H1 (cell line): ENCODE results near the gene POU3F1. TPM values are rescaled to one million over a fixed set of nuclear protein-coding genes. Genes with fewer than 3 reads are reported as not detected.

Experiments
- CTCF ChIA-PET: fragments of 300-600 bp; sonication (Branson Sonifier 250); formaldehyde crosslinking; loops from one replicate; lab custom pipeline; 2021; ENCODE audit not compliant: partially characterized antibody; lab: Charles Lee
- POLR2A ChIA-PET: fragments of 300-600 bp; sonication (Branson Sonifier 250); formaldehyde crosslinking; loops from one replicate; lab custom pipeline; 2021; ENCODE audit warnings: inconsistent platforms; ENCODE audit not compliant: partially characterized antibody; lab: Charles Lee
- DNase-seq, 2 experiments: peaks; one replicate each; pipeline versions ENCODE4 v3.0.0 to v3.0.0-alpha.2; 2010 to 2022; ENCODE audit warnings: low spot score in 2 of 2, low read depth in 1 of 2, mixed read lengths in 1 of 2
- FAIRE-seq: peaks from 2 replicates; lab custom pipeline; 2011; peaks lifted over from hg19 to GRCh38; lab: Jason Lieb, UNC
- H2AFZ ChIP-seq: 2 replicates; pipeline ENCODE4 v1.8.1; 2012; ENCODE audit warnings: low read length, inconsistent platforms
- H2AK5ac ChIP-seq: 2 replicates; pipeline ENCODE4 v1.6.1; 2013; ENCODE audit warnings: low read depth, low read length
- H2BK120ac ChIP-seq: replicated peaks from 2 replicates; pipeline ENCODE3; 2013; ENCODE audit warnings: low read depth, low read length, inconsistent platforms
- H2BK12ac ChIP-seq: 2 replicates; pipeline ENCODE4 v1.6.1; 2013; ENCODE audit warnings: low read depth, low read length
- H2BK15ac ChIP-seq: 2 replicates; pipeline ENCODE4 v1.6.1; 2013; ENCODE audit warnings: low read length
- H2BK20ac ChIP-seq: 2 replicates; pipeline ENCODE4 v1.6.1; 2013; ENCODE audit warnings: low read length
- H2BK5ac ChIP-seq: 2 replicates; pipeline ENCODE4 v1.6.1; 2013; ENCODE audit warnings: low read depth, low read length
- H3K14ac ChIP-seq: 2 replicates; pipeline ENCODE4 v1.6.1; 2013; ENCODE audit warnings: inconsistent platforms; ENCODE audit not compliant: insufficient read length
- H3K18ac ChIP-seq: 2 replicates; pipeline ENCODE4 v1.6.1; 2013; ENCODE audit warnings: low read length; ENCODE audit errors: extremely low read depth
- H3K23ac ChIP-seq: 2 replicates; pipeline ENCODE4 v1.6.1; 2013; ENCODE audit warnings: inconsistent platforms; ENCODE audit not compliant: insufficient read length
- H3K23me2 ChIP-seq: 2 replicates; pipeline ENCODE4 v1.6.1; 2013; ENCODE audit warnings: low read depth, low read length
- H3K27ac ChIP-seq: 2 replicates; pipeline ENCODE4 v1.6.1; 2011; ENCODE audit warnings: low read depth, low read length, inconsistent platforms
- H3K27me3 ChIP-seq, 4 experiments: replicated peaks in 1 of 4; 1 replicate in 1 of 4; 2 replicates in 3 of 4; pipeline versions ENCODE4 v1.6.1 to v1.8.1; 2011 to 2013; ENCODE audit warnings: low read length in 3 of 4, mild to moderate bottlenecking in 3 of 4, inconsistent platforms in 2 of 4, mixed read lengths in 2 of 4, moderate library complexity in 1 of 4; ENCODE audit not compliant: control insufficient read depth in 3 of 4, insufficient read depth in 3 of 4; ENCODE audit errors: extremely low read depth in 1 of 4
- H3K36me3 ChIP-seq, 4 experiments: 2 replicates each; pipeline versions ENCODE4 v1.6.1 to v1.8.1; 2011 to 2013; ENCODE audit warnings: mild to moderate bottlenecking in 4 of 4, low read length in 3 of 4, moderate library complexity in 2 of 4, control low read depth in 1 of 4, inconsistent platforms in 1 of 4; ENCODE audit not compliant: insufficient read depth in 4 of 4, control insufficient read depth in 2 of 4
- H3K4ac ChIP-seq: replicated peaks from 2 replicates; pipeline ENCODE3; 2013; ENCODE audit warnings: low read length, low read depth, mixed read lengths, inconsistent platforms; ENCODE audit not compliant: insufficient read length
- H3K4me1 ChIP-seq, 4 experiments: replicated peaks in 1 of 4; 1 replicate in 1 of 4; 2 replicates in 3 of 4; pipeline versions ENCODE4 v1.6.1 to v1.8.1; 2011 to 2013; ENCODE audit warnings: low read length in 3 of 4, inconsistent platforms in 2 of 4, mixed read lengths in 1 of 4; ENCODE audit not compliant: insufficient read depth in 4 of 4, control insufficient read depth in 3 of 4
- H3K4me2 ChIP-seq, 2 experiments: 2 replicates each; pipeline versions ENCODE4 v1.6.1 to v1.8.1; 2011 to 2013; ENCODE audit warnings: low read depth in 2 of 2, low read length in 2 of 2, control low read depth in 1 of 2, inconsistent platforms in 1 of 2, mild to moderate bottlenecking in 1 of 2; ENCODE audit not compliant: insufficient read depth in 1 of 2
- H3K4me3 ChIP-seq, 4 experiments: fragments of 200-600, 300-600 bp in 1 of 4; sonication (generic), shearing (Covaris generic), sonication (Bioruptor Twin) in 1 of 4; 2 replicates each; pipeline versions ENCODE4 v1.5.1 to v1.8.1; 2011 to 2016; ENCODE audit warnings: low read length in 4 of 4, low read depth in 3 of 4, control low read depth in 2 of 4, inconsistent platforms in 2 of 4, mild to moderate bottlenecking in 2 of 4, mixed read lengths in 1 of 4, moderate library complexity in 1 of 4; ENCODE audit not compliant: insufficient read depth in 2 of 4; ENCODE audit errors: extremely low read depth in 1 of 4
- H3K56ac ChIP-seq: replicated peaks from 2 replicates; pipeline ENCODE3; 2013; ENCODE audit warnings: low read depth, mild to moderate bottlenecking, mixed read lengths, low read length, inconsistent platforms; ENCODE audit not compliant: insufficient read length
- H3K79me1 ChIP-seq: 2 replicates; pipeline ENCODE4 v1.6.1; 2013; ENCODE audit warnings: low read depth, low read length, control low read depth
- H3K79me2 ChIP-seq, 2 experiments: 2 replicates each; pipeline versions ENCODE4 v1.6.1 to v1.8.1; 2012 to 2013; ENCODE audit warnings: low read length in 2 of 2, mild to moderate bottlenecking in 2 of 2, inconsistent platforms in 1 of 2; ENCODE audit not compliant: insufficient read depth in 2 of 2, control insufficient read depth in 1 of 2
- H3K9ac ChIP-seq, 4 experiments: replicated peaks in 1 of 4; 1 replicate in 1 of 4; 2 replicates in 3 of 4; pipeline versions ENCODE4 v1.6.1 to v1.8.1; 2011 to 2013; ENCODE audit warnings: low read depth in 3 of 4, low read length in 3 of 4, control low read depth in 2 of 4, mild to moderate bottlenecking in 2 of 4, moderate library complexity in 2 of 4, inconsistent platforms in 1 of 4; ENCODE audit errors: extremely low read depth in 1 of 4
- H3K9me3 ChIP-seq, 2 experiments: 2 replicates each; pipeline versions ENCODE4 v1.6.1 to v1.8.1; 2012 to 2013; ENCODE audit warnings: mild to moderate bottlenecking in 2 of 2, moderate library complexity in 2 of 2, control low read depth in 1 of 2, inconsistent platforms in 1 of 2, low read depth in 1 of 2, low read length in 1 of 2, mixed read lengths in 1 of 2; ENCODE audit not compliant: insufficient read depth in 2 of 2
- H4K20me1 ChIP-seq, 2 experiments: replicated peaks in 1 of 2; 2 replicates each; pipeline versions ENCODE3 to v1.8.1; 2011 to 2013; ENCODE audit warnings: inconsistent platforms in 2 of 2, low read length in 2 of 2, mild to moderate bottlenecking in 1 of 2; ENCODE audit not compliant: insufficient read depth in 2 of 2, control insufficient read depth in 1 of 2
- H4K5ac ChIP-seq: 2 replicates; pipeline ENCODE4 v1.6.1; 2013; ENCODE audit warnings: low read length, low read depth, mixed read lengths, inconsistent platforms; ENCODE audit not compliant: insufficient read length
- H4K8ac ChIP-seq: 2 replicates; pipeline ENCODE4 v1.8.0; 2013; ENCODE audit warnings: mild to moderate bottlenecking, moderate library complexity, low read length, inconsistent platforms; ENCODE audit not compliant: insufficient read depth; ENCODE audit errors: extremely low read depth
- H4K91ac ChIP-seq: replicated peaks from 2 replicates; pipeline ENCODE3; 2013; ENCODE audit warnings: low read length, mixed read lengths, inconsistent platforms; ENCODE audit not compliant: insufficient read length
- CBX8 ChIP-seq: fragments of 300-800, 300-1000 bp; sonication (generic); IDR thresholded peaks from 2 replicates; pipeline ENCODE4 v1.7.1; 2016; ENCODE audit warnings: low read depth, low read length, borderline replicate concordance
- CEBPB ChIP-seq: IDR thresholded peaks from 2 replicates; pipeline ENCODE4 v1.6.1; 2012; ENCODE audit warnings: low read depth, low read length
- CHD1 ChIP-seq: IDR thresholded peaks from 2 replicates; pipeline ENCODE4 v1.6.1; 2012; ENCODE audit warnings: low read depth, low read length, improper control_type of control experiment
- NANOG ChIP-seq: IDR thresholded peaks from 2 replicates; pipeline ENCODE4 v1.6.1; 2011; ENCODE audit warnings: low read length, low read depth, mild to moderate bottlenecking, inconsistent platforms; ENCODE audit not compliant: insufficient read depth, poor library complexity, severe bottlenecking
- POLR2AphosphoS5 ChIP-seq: IDR thresholded peaks from 2 replicates; pipeline ENCODE4 v1.6.1; 2011; ENCODE audit warnings: low read depth, low read length
- TAF7 ChIP-seq: optimal IDR thresholded peaks from 2 replicates; pipeline ENCODE3; 2011; ENCODE audit warnings: low read depth, mild to moderate bottlenecking, inconsistent platforms, low read length, moderate library complexity, borderline replicate concordance
- ZNF274 ChIP-seq: IDR thresholded peaks from 2 replicates; pipeline ENCODE4 v1.7.0; 2012; ENCODE audit warnings: low read length, borderline replicate concordance; ENCODE audit errors: extremely low read depth
- WGBS, 2 experiments: shearing (Covaris generic) in 1 of 2; methylation state at CpG; one replicate each; pipeline versions ENCODE4 v1.1.6 to v1.1.7; 2013 to 2015; ENCODE audit warnings: low lambda C conversion rate in 2 of 2, mixed read lengths in 2 of 2, inconsistent platforms in 1 of 2, low coverage in 1 of 2, missing lambda C conversion rate in 1 of 2; ENCODE audit not compliant: insufficient replicate concordance in 2 of 2, insufficient coverage in 1 of 2, insufficient read length in 1 of 2; ENCODE audit errors: extremely low coverage in 1 of 2, missing lambda C conversion rate in 1 of 2; 5-methylcytosine and 5-hydroxymethylcytosine counted together
- polyA plus RNA-seq, 7 experiments: library from polyadenylated mRNA; depleted of rRNA in 3 of 7; stranded (reverse) in 5 of 7; unstranded in 2 of 7; fragments of >200 nt in 5 of 7; fragments of 200-250 nt in 2 of 7; gene quantifications; 1 replicate in 5 of 7; 2 replicates in 1 of 7; 4 replicates in 1 of 7; pipeline versions ENCODE4 v1.2.1 to v1.2.3, GENCODE V29; 2011 to 2013; ENCODE audit warnings: missing spikeins in 2 of 7, mixed read lengths in 2 of 7
- total RNA-seq: library from RNA; stranded (reverse); fragmentation: NEBNext Ultra II Directional; extraction: Animal tissue kit (Norgen Biotek cat#: 25700); gene quantifications from 2 replicates; pipeline ENCODE4 v1.2.1, GENCODE V29; 2021

POU3F1 gene
- total and polyA plus RNA-seq, 2 of the 8 experiments (the other 6 are each of a cell fraction or from before 2014, with no cell fraction given), result 4.2 to 10.8 TPM

GRCh38 chr1:38014171-38014570, 32.4 kb downstream of the POU3F1 start:
- H3K9ac ChIP-seq, result no peak overlapping the region; a peak in 1 of 7 replicates
- H3K4ac ChIP-seq, result no peak overlapping the region
- 89% methylated on average over 4 of the region's 4 CpGs; no CpG with 5 or more reads in 1 of the 2 experiments for WGBS, 2 experiments
- H2BK12ac ChIP-seq, result no peak overlapping the region
- H2AFZ ChIP-seq, result no peak overlapping the region
- no peak overlapping the region for H3K56ac ChIP-seq
- no peaks in the 10 kb centered on the region; the same call in 1 of the 2 replicates for H3K79me1 ChIP-seq
- 0 out of 8 replicates have a peak overlapping the region, but pooled peaks of 1 of the 4 experiments have one; percentile 88 for H3K4me3 ChIP-seq
- CTCF ChIA-PET, result interaction anchor here (0.6 to 15.9 kb wide), 8 partner anchors 11 to 305 kb away, joined by 3 to 211 read pairs (median 4); partner anchors contain the start of gene SF3A3
- peaks cover 0 to 2% (median 0%) of the 10 kb centered on the region in 4 experiments; a peak in 1 of 7 replicates for H3K27me3 ChIP-seq
- H4K91ac ChIP-seq, result no peak overlapping the region
- no peak overlapping the region for H2AK5ac ChIP-seq
- H3K36me3 ChIP-seq, result peaks cover 9 to 31% (median 20%) of the 10 kb centered on the region in 4 experiments; a peak in 7 of 8 replicates
- no peak overlapping the region for H4K8ac ChIP-seq
- H3K79me2 ChIP-seq, result peaks cover 13 to 52% of the 10 kb centered on the region in 2 experiments
- no peaks in the 10 kb centered on the region for H3K9me3 ChIP-seq
- H3K4me2 ChIP-seq, result no peak overlapping the region; a peak in 1 of 4 replicates
- H4K5ac ChIP-seq, result no peak overlapping the region
- H3K27ac ChIP-seq, result no peak overlapping the region
- peaks cover 5 to 15% of the 10 kb centered on the region in 2 experiments for H4K20me1 ChIP-seq
- H2BK120ac ChIP-seq, result no peak overlapping the region
- H2BK15ac ChIP-seq, result no peak overlapping the region
- H3K14ac ChIP-seq, result no peak overlapping the region
- DNase-seq, result no peak
- H3K23ac ChIP-seq, result no peak overlapping the region
- H3K4me1 ChIP-seq, result peaks cover 0 to 6% (median under 1%) of the 10 kb centered on the region in 4 experiments; a peak in 5 of 7 replicates
- H3K18ac ChIP-seq, result no peak overlapping the region
- peaks cover 6% of the 10 kb centered on the region for H3K23me2 ChIP-seq
- POLR2A ChIA-PET, result interaction anchor here (0.8 to 2.5 kb wide), 5 partner anchors 8 to 448 kb away, joined by 3 to 7 read pairs (median 3); no protein-coding TSS in a partner anchor
- no peak overlapping the region for H2BK5ac ChIP-seq
- no peak for FAIRE-seq
- no peak overlapping the region for H2BK20ac ChIP-seq
- TF ChIP-seq CHD1 (no peak), TAF7 (no peak), CBX8 (no peak), ZNF274 (no peak), CEBPB (no peak), NANOG (no peak), POLR2AphosphoS5 (no peak)
